Effector memory CD4-positive, alpha-beta T cell (primary cell): ENCODE data around the gene CIP2A.

Source experiments
- DNase-seq, 3 donors: peaks; one replicate each; pipeline ENCODE4 v3.0.0-alpha.2; 2020
- H3K27ac ChIP-seq: 2 replicates; pipeline ENCODE4 v1.7.0; 2013; ENCODE audit warnings: mild to moderate bottlenecking, low read length, moderate library complexity; ENCODE audit not compliant: insufficient read depth, poor library complexity, severe bottlenecking
- H3K27me3 ChIP-seq: replicated peaks from 2 replicates; pipeline ENCODE4 v1.7.0; 2013; ENCODE audit warnings: mild to moderate bottlenecking, low read length; ENCODE audit not compliant: insufficient read depth, control insufficient read depth, poor library complexity, severe bottlenecking
- H3K36me3 ChIP-seq: 2 replicates; pipeline ENCODE4 v1.7.0; 2013; ENCODE audit warnings: mild to moderate bottlenecking, low read length, moderate library complexity; ENCODE audit not compliant: control insufficient read depth, insufficient read depth
- H3K4me1 ChIP-seq: 2 replicates; pipeline ENCODE4 v1.7.0; 2013; ENCODE audit warnings: low read length, mild to moderate bottlenecking; ENCODE audit not compliant: control insufficient read depth, insufficient read depth, poor library complexity, severe bottlenecking
- H3K4me3 ChIP-seq: 2 replicates; pipeline ENCODE4 v1.7.0; 2013; ENCODE audit warnings: low read length, low read depth, mild to moderate bottlenecking; ENCODE audit not compliant: insufficient read depth, poor library complexity, severe bottlenecking
- H3K9me3 ChIP-seq: 2 replicates; pipeline ENCODE4 v1.7.0; 2013; ENCODE audit warnings: mild to moderate bottlenecking, low read length, moderate library complexity; ENCODE audit not compliant: control insufficient read depth

Gene CIP2A

GRCh38 chr3:108516881-108517280 is 72.4 kb downstream of the CIP2A start:
- no peaks in the 10 kb centered on the region for H3K27me3 ChIP-seq
- H3K36me3 ChIP-seq, result no peaks in the 10 kb centered on the region
- no peak for DNase-seq
- no peaks in the 10 kb centered on the region for H3K4me1 ChIP-seq
- H3K9me3 ChIP-seq, result no peaks in the 10 kb centered on the region
- no peak overlapping the region for H3K27ac ChIP-seq
- H3K4me3 ChIP-seq, result no peak overlapping the region

GRCh38 chr3:108513961-108514360 is 75.3 kb downstream of the CIP2A start:
- no peak for DNase-seq
- H3K27me3 ChIP-seq, result no peaks in the 10 kb centered on the region
- no peak overlapping the region for H3K27ac ChIP-seq
- no peaks in the 10 kb centered on the region for H3K9me3 ChIP-seq
- no peak overlapping the region for H3K4me3 ChIP-seq
- H3K4me1 ChIP-seq, result no peaks in the 10 kb centered on the region
- H3K36me3 ChIP-seq, result no peaks in the 10 kb centered on the region

- H3K4me3 ChIP-seq, result no peak overlapping the region
- H3K9me3 ChIP-seq, result no peaks in the 10 kb centered on the region
- no peak for DNase-seq
- H3K36me3 ChIP-seq, result no peaks in the 10 kb centered on the region
- H3K27me3 ChIP-seq, result no peaks in the 10 kb centered on the region
- H3K4me1 ChIP-seq, result no peaks in the 10 kb centered on the region
- no peak overlapping the region for H3K27ac ChIP-seq
These were observed 76.6 kb downstream of the CIP2A start for GRCh38 chr3:108512671-108513070.

GRCh38 chr3:108511490-108511889 is 77.7 kb downstream of the CIP2A start:
- Histone ChIP-seq H3K4me3 (no peak overlapping the region), H3K4me1 (no peaks in the 10 kb centered on the region), H3K9me3 (no peaks in the 10 kb centered on the region), H3K36me3 (no peaks in the 10 kb centered on the region), H3K27me3 (no peaks in the 10 kb centered on the region), H3K27ac (no peak overlapping the region)
- no peak for DNase-seq

GRCh38 chr3:108511055-108511454 is 78.2 kb downstream of the CIP2A start:
- no peak overlapping the region for H3K4me3 ChIP-seq
- no peaks in the 10 kb centered on the region for H3K4me1 ChIP-seq
- no peaks in the 10 kb centered on the region for H3K27me3 ChIP-seq
- no peak overlapping the region for H3K27ac ChIP-seq
- no peaks in the 10 kb centered on the region for H3K36me3 ChIP-seq
- DNase-seq, result no peak
- H3K9me3 ChIP-seq, result no peaks in the 10 kb centered on the region

- H3K9me3 ChIP-seq, result no peaks in the 10 kb centered on the region
- DNase-seq, result no peak
- H3K27me3 ChIP-seq, result no peaks in the 10 kb centered on the region
- H3K4me1 ChIP-seq, result no peaks in the 10 kb centered on the region
- no peaks in the 10 kb centered on the region for H3K36me3 ChIP-seq
- H3K27ac ChIP-seq, result no peak within 1 kb of the TSS
- H3K4me3 ChIP-seq, result no peak within 1 kb of the TSS
These were observed 78.7 kb downstream of the CIP2A start, which contains the start of gene MYH15 for GRCh38 chr3:108510496-108510895. TSS of gene MYH15 (minus strand) at chr3:108510596. CDS start at chr3:108510530, 66 bp downstream.

GRCh38 chr3:108509871-108510270 is 79.4 kb downstream of the CIP2A start:
- Histone ChIP-seq H3K27ac (no peak overlapping the region), H3K9me3 (no peaks in the 10 kb centered on the region), H3K4me3 (no peak overlapping the region), H3K36me3 (no peaks in the 10 kb centered on the region), H3K4me1 (no peaks in the 10 kb centered on the region), H3K27me3 (no peaks in the 10 kb centered on the region)
- no peak for DNase-seq

GRCh38 chr3:108509263-108509662 is 80.0 kb downstream of the CIP2A start:
- Histone ChIP-seq H3K36me3 (no peaks in the 10 kb centered on the region), H3K27ac (no peak overlapping the region), H3K4me3 (no peak overlapping the region), H3K4me1 (no peaks in the 10 kb centered on the region), H3K27me3 (no peaks in the 10 kb centered on the region), H3K9me3 (no peaks in the 10 kb centered on the region)
- DNase-seq, result no peak

- Histone ChIP-seq H3K27ac (no peak overlapping the region), H3K4me1 (no peaks in the 10 kb centered on the region), H3K9me3 (no peaks in the 10 kb centered on the region), H3K36me3 (no peaks in the 10 kb centered on the region), H3K4me3 (no peak overlapping the region), H3K27me3 (no peaks in the 10 kb centered on the region)
- no peak for DNase-seq
These were observed 81.3 kb downstream of the CIP2A start for GRCh38 chr3:108507902-108508301.

GRCh38 chr3:108505811-108506210 is 83.4 kb downstream of the CIP2A start:
- no peak for DNase-seq
- H3K4me1 ChIP-seq, result no peaks in the 10 kb centered on the region
- H3K36me3 ChIP-seq, result no peaks in the 10 kb centered on the region
- no peaks in the 10 kb centered on the region for H3K9me3 ChIP-seq
- H3K27ac ChIP-seq, result no peak overlapping the region
- no peaks in the 10 kb centered on the region for H3K27me3 ChIP-seq
- no peak overlapping the region for H3K4me3 ChIP-seq

GRCh38 chr3:108503722-108504121 is 85.5 kb downstream of the CIP2A start:
- DNase-seq, result no peak
- Histone ChIP-seq H3K27ac (no peak overlapping the region), H3K4me3 (no peak overlapping the region), H3K4me1 (no peaks in the 10 kb centered on the region), H3K36me3 (no peaks in the 10 kb centered on the region), H3K27me3 (no peaks in the 10 kb centered on the region), H3K9me3 (no peaks in the 10 kb centered on the region)
